CD4-positive, alpha-beta T cell treated with Interleukin-6 at 100 ng/mL for 8 hours (primary cell): ENCODE data around the gene KCNJ16.
"Not testable (repeated sequence)": the region's sequence is repeated elsewhere in the genome, so short reads cannot be mapped to it uniquely, and the experiment has no call there.

ENCODE experiments used
- DNase-seq: peaks from one replicate; pipeline ENCODE4 v3.0.0-alpha.2; 2020; ENCODE audit warnings: mixed read lengths, low spot score

KCNJ16 gene

DNA sequence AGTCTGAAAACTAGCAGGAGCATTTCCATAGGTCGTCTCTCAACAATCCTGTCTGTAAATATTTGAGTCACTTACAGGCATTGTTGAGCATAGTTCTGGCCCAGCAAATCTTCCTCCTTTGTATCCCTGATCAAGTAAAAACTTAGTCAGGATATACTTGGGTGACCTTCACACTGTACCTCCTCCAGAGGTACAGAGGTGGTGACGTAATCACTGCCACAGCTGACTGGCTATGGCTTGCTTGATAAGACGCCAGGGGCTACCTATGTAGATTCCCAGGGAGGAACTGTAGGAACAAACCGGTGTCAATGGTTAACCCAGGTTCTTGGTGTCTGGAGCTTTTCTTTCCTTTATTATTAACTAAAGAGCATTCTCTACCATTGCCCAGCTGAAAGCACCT is at the start of gene KCNJ16:
TSS of gene KCNJ16 (plus strand) at position 270 of the 400 bp plus-strand sequence. CDS start 56,863 bp downstream, outside the sequence.
- DNase-seq: no peak

DNA sequence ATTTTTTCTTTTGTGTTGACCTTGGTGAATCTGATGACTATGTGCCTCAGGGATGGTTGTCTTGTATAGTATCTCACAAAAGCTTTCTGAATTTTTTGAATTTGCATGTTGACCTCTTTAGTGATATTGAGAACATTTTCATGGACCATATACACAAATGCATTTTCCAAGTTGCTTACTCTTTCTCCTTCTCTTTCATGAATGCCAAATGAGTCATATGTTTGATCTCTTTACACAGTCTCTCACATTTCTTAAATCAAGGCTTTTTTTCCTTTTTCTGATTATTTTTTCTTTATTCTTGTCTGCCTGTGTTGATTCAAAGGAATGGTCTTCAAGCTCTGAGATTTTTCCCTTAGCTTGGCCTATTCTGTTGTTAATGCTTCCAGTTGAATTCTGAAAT is 46.6 kb upstream of the KCNJ16 start:
- DNase-seq: no peak

DNA sequence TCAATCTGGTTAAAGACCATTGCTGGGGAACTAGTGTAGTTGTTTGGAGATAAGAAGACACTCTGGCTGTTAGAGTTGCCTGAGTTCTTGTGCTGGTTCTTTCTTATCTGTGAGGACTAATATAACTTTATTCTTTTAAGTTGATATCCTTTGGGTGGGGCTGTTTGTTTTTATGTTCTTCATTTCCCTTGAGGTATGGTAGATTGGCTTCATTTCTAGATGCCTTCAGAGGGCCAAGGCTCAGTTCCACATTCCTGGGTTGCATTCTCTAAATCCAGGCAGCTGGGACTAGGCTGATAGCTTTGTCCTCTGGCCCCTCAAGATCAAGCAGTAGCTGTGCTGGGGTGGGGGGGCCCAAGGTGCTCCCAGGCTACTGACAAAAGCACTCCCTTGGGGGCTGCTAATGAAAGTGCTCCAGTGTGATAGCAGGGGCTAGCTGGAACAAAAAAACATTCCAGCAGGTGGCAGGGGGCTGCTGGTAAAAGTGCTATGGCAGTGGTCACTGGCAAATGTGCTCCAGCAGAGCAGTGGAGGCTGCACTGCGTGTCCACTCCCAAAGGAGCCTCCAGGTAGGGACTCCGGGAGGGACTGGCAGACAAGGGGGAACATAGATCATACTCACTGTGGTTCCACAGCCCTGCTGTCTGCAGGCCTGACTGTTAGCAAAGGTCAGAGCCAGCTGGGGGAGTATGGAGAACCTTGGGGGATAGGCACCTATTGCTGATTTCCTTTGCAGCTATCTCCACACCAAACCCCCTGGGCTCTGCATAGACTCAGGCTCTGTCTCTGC is 45.9 kb upstream of the KCNJ16 start:
- no peak for DNase-seq

DNA sequence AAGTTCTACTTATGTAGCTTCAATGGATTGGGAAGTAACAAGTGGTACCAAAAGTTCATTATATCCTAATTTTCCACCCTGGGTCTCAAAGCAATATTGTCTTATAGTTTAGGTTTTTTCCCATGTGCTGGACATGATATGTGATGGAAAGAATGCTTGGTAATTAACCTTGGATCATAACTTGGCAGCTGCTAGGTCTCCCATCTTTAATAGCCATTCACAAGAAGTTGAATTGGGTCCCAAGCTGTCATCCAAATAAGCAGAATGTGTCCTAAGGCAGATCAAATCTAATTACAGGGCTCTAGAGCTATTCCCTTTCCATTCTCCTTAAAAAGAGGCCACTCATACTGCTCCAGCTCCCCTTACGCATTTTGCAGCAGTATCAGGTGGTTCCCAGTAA is 44.7 kb upstream of the KCNJ16 start:
- DNase-seq: no peak

DNA sequence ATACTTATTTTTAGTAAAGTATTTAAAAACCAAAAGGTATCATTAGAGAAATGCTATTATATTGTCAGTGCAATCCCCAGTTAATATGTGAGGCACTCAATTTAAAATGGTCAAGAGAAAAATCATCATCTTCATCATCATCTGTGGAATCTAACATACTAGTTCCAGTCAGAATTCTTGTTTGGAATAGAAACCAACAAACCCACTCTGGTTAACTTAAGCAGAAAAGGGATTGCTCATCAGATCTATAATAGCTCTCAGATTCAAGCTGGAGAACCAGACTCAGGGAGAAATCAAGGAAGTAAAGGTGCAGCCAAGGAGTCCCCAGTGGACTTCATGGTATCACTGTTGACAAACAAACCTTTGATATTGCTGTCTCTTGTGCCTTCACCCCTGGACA is 43.7 kb upstream of the KCNJ16 start:
- DNase-seq: no peak

DNA sequence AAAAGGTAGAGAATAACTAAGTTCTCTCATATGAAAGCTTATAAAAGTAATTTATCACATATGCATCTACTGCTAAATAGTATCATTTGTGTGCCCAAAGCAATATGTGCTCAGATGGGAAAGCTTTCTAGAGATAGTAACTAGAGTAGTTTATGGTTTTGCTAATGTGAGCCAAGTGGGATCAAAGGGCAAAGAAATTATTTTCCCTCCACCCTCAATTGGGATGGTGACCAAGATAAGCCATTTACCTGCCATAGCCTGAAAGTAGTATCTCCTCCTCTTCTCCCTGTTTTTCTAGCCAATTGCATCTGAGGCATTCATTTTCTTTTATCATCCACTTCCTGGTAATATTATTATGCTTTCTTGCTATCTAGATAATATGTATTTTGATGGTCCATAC is 41.9 kb upstream of the KCNJ16 start:
- no peak for DNase-seq

DNA sequence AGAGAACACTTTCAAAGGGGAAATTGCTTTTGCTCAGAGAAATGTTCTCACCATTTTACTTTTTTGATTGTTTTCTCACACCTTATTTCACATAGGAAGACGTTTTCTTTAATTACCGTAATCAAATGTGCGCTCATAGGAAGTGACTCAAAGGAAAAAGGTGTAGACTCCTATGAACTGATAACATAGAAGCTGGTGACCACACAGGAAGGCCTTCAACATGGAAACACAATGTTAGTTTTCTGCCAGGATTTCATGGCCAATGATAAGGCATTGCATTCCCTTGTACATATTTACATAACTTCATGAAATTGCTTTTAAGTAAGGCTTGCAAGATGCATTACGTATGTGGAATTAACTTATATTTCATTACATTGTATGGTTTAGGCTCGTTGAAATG is 40.9 kb upstream of the KCNJ16 start:
- no peak for DNase-seq

DNA sequence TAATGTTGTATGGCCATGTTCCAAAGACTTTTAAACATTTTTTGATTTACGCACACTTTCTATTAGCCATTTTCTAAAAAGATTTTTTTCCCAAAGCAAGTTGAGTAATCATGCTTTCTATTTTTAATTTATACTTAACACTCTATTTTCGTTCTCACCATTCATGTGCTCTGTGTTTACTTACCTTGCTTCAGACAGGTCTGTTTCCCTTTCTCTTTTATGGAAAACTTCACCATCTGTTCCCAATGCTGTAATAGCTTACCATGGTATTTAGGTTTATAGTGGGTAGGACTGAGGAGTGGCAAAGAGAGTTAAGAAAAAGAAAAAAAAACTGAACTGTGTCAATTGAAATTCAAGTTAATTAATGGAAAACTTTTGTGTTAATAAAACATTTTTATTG is 37.5 kb upstream of the KCNJ16 start:
- DNase-seq: no peak

DNA sequence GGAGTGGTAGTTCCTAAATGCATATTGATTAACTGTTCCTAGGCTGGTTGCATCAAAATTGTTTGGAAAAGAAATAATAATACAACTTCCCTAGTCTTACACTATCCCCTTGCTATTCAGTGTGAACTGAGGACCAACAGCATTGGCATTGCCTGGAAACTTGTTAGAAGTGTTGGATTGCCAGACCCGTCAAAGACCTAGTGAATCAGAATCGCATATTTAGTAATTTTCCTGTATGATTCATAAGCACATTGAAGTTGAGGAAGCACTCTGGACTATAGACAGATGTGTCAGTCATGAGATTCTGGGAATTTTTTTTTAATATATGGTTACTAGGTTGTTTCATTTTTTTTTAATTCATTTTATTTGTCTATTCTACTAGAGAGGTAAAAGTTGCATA is 34.7 kb upstream of the KCNJ16 start:
- no peak for DNase-seq

DNA sequence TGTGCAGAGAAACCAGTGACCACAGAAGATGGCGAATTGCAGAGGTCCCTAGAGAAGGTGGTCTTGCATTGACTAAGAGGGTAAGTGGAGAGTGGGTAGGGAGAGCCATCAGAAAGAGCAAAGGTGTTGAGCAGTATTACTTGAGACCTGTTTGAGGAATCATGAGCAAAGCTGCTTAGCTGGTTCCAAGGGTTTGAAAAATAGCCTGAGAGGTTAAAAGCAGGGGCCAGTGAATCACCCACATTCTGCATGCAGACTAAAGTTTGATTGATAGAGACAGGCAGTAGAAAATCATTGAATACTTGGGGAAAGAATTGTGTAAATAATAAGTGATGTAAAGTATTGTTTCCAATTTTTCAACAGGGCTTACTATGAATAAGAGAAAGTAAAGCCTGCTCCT is 34.0 kb upstream of the KCNJ16 start:
- no peak for DNase-seq

DNA sequence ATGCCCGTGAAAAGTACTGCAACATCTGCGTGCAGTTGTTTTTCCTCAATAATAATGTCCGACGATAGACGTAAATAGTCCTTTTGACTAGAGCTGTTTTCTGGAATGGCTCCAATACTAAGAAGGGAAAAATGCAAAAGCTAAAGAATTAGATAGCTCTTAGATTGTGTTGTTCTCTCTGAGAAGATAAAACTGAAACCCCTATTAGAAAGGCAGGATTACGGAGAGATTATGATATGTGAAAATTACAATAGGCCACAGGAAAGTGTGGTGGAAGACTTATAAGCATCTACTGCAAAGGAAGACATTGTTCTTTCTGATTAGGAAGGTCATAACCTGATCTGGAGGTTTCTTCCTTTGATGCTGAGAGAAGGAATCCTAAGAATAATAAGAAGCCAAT is 33.5 kb upstream of the KCNJ16 start:
- DNase-seq: no peak

DNA sequence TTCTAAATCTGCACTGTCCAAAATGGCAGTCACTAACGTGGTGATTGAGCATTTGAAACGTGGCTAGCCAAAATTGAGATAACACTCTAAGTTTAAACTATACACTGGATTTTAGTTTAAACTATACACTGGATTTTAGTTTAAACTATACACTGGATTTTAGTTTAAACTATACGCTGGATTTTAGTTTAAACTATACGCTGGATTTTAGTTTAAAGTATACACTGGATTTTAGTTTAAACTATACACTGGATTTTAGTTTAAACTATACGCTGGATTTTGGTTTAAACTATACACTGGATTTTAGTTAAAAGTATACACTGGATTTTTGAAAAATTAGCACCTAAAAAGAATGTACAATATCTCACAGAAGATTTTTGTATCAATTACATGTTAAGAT is 29.2 kb upstream of the KCNJ16 start:
- not testable (repeated sequence) for DNase-seq

DNA sequence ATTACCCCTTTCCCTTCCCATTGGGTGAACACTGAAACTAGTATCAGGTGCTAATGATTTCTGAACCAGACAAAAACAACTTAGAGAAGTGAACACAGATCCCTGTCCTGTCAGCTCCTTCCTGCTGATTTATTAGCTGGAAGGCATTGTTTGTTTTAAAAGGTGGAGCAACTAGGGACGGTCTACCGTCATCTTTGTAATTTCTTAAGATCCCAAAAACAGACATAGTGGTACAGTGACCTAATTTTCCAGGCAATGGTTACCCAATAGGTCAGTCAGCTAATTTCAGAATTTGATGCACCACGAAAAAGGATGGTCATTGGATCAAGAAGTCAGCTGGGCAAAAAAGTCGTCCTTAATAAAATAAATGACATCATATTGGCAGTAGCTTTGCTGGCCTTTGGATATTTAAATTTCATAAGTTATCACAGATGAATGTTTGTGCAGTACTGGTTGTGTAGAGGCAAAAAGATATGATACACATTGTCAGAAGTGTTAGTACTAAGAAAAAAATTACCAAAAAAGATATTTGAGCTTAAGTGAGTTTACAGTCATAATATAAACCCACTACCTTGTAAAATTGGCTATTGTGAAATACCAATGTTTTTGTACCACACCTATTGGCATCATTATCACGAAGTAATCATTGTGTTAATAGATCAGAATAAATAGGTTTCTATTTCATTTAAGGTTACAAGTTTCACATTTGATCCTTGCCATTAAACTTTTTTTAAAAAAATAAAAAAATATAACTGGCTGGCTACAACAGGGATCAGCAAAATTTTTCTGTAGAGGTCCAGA is 27.2 kb upstream of the KCNJ16 start:
- no peak for DNase-seq

DNA sequence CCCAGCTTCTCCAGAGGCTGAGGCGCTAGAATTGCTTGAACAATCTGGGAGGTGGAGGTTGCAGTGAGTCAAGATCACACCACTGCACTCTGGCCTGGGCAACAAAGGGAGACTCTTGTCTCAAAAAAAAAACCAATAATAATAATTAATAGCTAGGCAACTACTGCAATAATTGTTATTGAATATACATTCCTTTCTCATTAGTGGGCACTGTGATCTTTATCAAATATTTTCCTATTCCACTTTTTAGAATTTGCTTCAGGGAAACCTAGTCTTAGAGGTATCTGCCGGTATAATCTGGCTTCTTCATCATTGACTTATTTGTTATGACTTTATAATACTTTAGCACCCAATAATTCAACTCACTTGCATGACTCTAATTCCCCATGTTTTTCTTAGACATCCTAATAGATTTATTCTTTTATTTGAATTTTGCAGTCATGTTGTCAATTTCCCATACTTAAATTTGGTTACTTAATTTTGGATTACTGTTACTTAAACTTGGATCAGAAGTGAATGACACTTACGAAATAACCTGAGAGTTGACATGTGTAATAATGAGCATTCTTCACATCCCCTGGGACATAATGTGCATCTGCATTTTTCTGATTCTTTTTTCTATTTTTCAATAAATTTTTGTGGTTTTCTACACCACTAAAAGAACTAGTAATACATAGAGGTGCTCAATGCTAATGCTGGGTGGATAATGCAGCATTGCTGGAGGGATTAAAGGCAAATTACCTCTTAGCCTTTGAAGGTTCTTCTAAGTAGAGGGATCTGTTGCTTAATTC is 25.0 kb upstream of the KCNJ16 start:
- no peak for DNase-seq

DNA sequence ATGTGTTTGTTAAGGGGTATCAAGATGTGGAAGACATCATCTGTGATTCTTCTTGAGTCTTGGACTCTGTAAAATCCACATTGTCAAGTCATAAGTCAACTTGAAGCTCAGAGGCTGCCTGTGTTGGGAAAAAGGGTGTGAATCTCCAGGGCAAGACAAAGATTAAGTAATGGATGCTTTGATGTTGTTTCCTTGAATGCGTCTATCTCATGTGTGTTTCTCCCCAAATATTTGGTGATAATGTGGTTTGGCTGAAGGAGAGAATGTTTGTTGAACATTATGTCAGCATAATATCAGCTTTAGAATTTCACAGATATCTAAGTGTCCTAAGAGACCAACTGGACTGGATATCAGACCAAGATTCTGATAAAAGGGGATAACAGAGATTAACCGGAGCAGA is 24.1 kb upstream of the KCNJ16 start:
- no peak for DNase-seq

DNA sequence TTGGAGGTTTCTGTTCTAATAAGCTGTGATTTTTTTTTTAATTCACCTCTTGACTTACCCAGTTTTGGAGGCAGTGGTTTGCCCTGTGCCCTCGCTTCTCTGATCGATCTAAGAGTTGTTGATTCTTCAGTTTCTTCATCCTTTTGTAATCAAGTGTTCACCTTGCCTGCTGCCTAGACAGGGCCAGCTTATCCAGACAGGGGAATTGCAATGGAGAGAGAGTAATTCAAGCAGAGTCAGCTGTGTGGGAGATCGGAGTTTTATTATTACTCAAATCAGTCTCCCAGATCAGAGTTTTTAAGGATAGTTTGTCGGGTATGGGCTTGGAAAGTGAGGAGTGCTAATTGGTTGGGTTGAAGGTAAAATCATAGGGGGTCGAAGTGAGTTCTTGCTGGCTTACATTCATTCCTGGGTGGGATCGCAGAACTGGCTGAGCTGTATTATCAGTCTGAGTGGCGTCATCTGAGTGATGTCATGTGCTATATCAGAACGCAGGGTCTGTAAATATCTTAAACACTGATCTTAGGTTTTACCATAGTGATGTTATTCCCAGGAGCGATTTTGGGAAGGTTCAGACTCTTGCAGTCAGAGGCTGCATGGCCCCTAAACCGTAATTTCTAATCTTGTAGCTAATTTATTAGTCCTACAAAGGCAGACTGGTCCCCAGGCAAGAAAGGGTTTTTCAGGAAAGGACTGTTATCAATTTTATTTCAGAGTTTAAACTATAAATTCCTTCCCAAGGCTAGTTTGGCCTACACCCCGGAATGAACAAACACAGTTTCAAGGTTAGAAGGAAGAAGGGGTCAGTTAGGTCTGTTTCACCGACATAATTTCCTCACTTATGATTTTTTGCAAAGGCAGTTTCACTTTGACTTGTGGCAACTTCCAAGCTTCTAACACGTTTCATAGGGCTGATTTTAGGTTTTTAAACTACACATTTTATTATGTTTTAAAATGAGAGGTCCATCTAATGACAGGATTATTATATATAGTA is 21.5 kb upstream of the KCNJ16 start:
- DNase-seq: no peak

DNA sequence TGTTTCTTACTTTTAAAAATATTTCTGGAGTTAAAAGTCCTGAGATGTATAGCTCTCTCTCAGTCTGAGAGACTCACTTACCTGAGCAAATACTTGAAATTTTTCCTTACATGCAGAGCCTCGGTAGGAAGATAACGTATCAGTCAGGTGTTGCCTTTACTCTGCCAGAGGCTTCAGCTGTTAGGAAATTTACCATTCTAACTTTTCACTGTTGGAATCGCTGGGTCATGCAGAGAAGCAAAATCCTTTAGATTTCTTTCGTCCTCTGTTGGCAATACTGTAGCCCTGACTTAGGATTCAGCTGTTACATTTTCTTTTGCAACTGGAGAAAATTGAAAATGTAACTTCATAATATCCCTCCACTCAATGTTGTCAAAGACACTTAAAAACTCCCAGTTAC is 20.0 kb upstream of the KCNJ16 start:
- DNase-seq: no peak

DNA sequence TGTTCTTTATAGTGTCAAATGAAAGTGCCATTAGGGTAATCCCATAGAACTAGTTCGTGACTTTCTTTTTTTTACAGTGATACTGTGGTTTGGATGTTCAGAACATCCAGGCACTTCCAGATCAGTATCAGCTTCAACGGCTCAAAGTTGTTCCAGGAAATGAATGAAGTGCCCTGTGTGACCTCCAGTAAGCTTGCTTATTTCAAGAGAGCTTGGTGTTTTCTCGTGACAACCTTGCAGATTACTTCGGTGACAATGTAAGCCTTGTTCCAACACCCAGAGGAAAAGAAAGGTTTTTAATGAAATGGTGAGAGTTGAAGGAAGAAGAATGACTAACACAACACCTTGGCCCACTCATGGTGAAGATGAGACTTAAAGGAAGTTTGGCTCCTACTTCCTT is 16.0 kb upstream of the KCNJ16 start:
- no peak for DNase-seq

DNA sequence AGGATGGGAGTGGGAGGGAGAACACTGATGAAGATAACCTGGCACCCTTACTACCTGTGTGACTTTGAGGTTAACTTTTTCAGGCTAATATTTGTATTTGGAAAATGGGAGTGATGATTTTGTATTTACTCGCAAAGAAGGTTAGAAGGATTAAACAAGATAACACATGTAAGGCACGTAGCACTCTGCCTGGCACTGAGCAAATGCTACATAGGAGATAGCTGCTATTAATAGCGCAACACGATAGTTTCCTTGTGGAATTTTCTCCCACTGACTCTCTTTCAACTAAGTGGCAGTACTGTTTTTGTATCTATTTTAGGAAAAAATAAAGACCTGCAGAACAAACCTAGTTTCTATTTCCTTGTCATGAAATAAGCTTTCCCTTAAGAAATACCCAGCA is 15.4 kb upstream of the KCNJ16 start:
- no peak for DNase-seq

DNA sequence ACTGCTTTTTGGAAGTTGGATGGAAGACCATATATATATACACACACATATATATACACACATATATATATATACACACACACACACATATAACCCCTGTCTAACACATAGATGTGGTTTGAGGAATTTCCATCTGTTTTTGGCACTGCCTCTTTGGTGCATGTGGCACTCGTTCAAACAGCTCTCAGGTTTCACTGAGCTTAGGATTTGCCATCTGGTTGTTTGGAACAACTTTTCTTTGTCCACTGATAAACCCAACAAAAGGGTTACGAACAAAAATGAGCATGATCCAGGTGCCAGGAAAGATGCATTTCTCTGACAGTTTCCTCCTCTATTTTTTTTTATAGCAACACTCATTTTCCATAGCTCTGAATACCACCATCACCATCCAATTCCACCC is 14.6 kb upstream of the KCNJ16 start:
- DNase-seq: no peak

DNA sequence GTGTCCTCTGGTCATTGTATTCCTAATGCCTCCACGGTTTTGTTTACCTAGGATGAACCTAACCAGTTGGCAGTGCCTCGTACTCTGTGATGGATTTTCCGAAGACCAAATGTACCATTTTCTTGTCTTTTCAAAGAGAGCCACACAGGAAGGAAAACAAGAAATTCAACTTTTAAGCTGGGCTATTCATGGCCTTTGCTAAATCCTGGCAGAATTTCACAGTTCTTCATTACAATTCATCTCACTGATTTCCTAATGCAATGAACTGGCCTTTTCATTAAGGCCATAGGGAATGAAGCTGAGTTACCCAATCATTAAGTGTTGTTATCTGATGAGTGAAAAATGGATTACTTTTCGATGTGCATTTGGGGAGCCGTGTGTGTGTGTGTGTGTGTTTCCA is 7.9 kb upstream of the KCNJ16 start:
- no peak for DNase-seq
